ENCODE data around the gene TMEM161B.

DNA sequence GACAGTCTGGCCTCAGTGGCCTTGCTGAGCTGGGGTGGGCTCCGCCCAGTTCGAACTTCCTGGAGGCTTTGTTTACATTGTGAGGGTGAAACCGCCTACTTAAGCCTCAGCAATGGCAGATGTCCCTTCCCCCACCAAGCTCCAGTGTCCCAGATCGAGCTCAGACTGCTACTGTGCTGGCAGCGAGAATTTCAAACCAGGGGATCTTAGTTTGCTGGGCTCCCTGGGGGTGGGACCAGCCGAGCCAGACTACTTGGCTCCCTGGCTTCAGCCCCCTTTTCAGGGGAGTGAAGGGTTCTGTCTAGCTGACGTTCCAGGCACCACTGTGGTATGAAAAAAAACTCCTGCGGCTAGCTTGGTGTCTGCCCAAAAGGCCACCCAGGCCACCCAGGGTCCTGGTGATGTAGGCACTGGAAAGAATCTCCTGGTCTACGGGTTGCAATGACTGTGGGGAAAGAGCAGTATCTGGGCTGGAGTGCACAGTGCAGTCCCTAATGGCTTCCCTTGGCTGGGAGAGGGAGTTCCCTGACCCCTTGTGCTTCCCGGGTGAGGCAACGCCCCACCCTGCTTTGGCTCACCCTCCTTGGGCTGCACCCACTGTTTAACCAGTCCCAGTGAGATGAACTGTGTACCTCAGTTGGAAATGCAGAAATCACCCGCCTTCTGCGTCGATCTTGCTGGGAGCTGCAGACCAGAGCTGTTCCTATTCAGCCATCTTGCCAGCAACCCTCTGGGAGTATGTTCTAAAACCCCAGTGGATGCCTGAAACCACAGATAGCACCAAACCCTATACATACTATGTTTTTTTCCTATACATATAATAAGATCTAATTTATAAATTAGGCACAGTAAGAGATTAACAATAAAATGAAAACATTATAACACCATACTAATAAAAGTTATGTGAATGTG is 95.5 kb downstream of the TMEM161B start:
- TF ChIP-seq TAF1 (IDR thresholded peaks at IDR 0.05; ENCODE audit: low read depth) (no peak), CREB1 (IDR thresholded peaks at IDR 0.05; ENCODE audit: low read depth) (no peak), RAD21 (IDR thresholded peaks at IDR 0.05; ENCODE audit: low read depth) (no peak), CEBPB (IDR thresholded peaks at IDR 0.05) (no peak), NFIC (IDR thresholded peaks at IDR 0.05) (no peak), YY1 (IDR thresholded peaks at IDR 0.05; ENCODE audit: low read depth) (no peak), EP300 (IDR thresholded peaks at IDR 0.05; ENCODE audit: borderline replicate concordance) (no peak), FOXM1 (IDR thresholded peaks at IDR 0.05; ENCODE audit: borderline replicate concordance, low read depth) (no peak)
- TF ChIP-seq, protein P1, sequence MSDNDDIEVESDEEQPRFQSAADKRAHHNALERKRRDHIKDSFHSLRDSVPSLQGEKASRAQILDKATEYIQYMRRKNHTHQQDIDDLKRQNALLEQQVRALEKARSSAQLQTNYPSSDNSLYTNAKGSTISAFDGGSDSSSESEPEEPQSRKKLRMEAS (IDR thresholded peaks at IDR 0.05) = no peak
